ENCODE measurements around the gene GLYAT. TPM values are rescaled to one million over a fixed set of nuclear protein-coding genes. Genes with fewer than 3 reads are reported as not detected.

Gene GLYAT
- total RNA-seq, 1 donor from 2014 or later = not detected

GRCh38 chr11:58776891-58777710 lies 45.4 kb upstream of the GLYAT start:
- no peak overlapping the region for H3K4me3 ChIP-seq
- no peak overlapping the region for H3K9ac ChIP-seq
- no peak overlapping the region for H3K4me3 Mint-ChIP-seq
- H3K9me3 Mint-ChIP-seq = peaks cover 7% of the 10 kb centered on the region
- H3K9me3 ChIP-seq (ENCODE audit: low read depth) = peaks cover 11% of the 10 kb centered on the region
- no peak overlapping the region for H2AFZ ChIP-seq (replicated peaks)
- H3K4me1 Mint-ChIP-seq = no peaks in the 10 kb centered on the region
- H3K36me3 Mint-ChIP-seq = no peaks in the 10 kb centered on the region
- H3K36me3 ChIP-seq = no peaks in the 10 kb centered on the region
- H3K27me3 Mint-ChIP-seq (ENCODE audit: insufficient read depth, low read depth) = peaks cover 5% of the 10 kb centered on the region
- no peaks in the 10 kb centered on the region for H3K4me1 ChIP-seq
- H3K4me2 ChIP-seq = no peak overlapping the region
- no peak overlapping the region for H3K27ac ChIP-seq
- no peak overlapping the region for H3K27ac Mint-ChIP-seq
- no peaks in the 10 kb centered on the region for H3K27me3 ChIP-seq
- no peaks in the 10 kb centered on the region for H3K79me2 ChIP-seq (ENCODE audit: low read depth)
- DNase-seq (ENCODE audit: low spot score) = no peak
- TF ChIP-seq EZH2phosphoT487 (IDR thresholded peaks at IDR 0.05) (no peak), EZH2 (IDR thresholded peaks at IDR 0.05) (no peak), CTCF (IDR thresholded peaks at IDR 0.05) (no peak)
- no peaks in the 10 kb centered on the region for H3F3A ChIP-seq (ENCODE audit: low read depth)
- no peaks in the 10 kb centered on the region for H4K20me1 ChIP-seq (ENCODE audit: low read depth)

GRCh38 chr11:58775066-58775708 lies 43.4 kb upstream of the GLYAT start:
- Histone ChIP-seq H3K27me3 (no peaks in the 10 kb centered on the region), H3K79me2 (ENCODE audit: low read depth) (no peaks in the 10 kb centered on the region), H3K36me3 (no peaks in the 10 kb centered on the region), H3K9ac (no peak overlapping the region), H2AFZ (replicated peaks) (no peak overlapping the region), H3K4me1 (no peaks in the 10 kb centered on the region), H3K4me3 (no peak overlapping the region), H4K20me1 (ENCODE audit: low read depth) (no peaks in the 10 kb centered on the region), H3K4me2 (no peak overlapping the region), H3F3A (ENCODE audit: low read depth) (no peaks in the 10 kb centered on the region), H3K27ac (no peak overlapping the region), H3K9me3 (ENCODE audit: low read depth) (peaks cover 5% of the 10 kb centered on the region)
- Mint-ChIP-seq H3K9me3 (no peaks in the 10 kb centered on the region), H3K4me3 (no peak overlapping the region), H3K4me1 (no peaks in the 10 kb centered on the region), H3K27me3 (ENCODE audit: insufficient read depth, low read depth) (peaks cover 5% of the 10 kb centered on the region), H3K27ac (no peak overlapping the region), H3K36me3 (no peaks in the 10 kb centered on the region)
- TF ChIP-seq EZH2 (IDR thresholded peaks at IDR 0.05) (no peak), EZH2phosphoT487 (IDR thresholded peaks at IDR 0.05) (no peak), CTCF (IDR thresholded peaks at IDR 0.05) (no peak)
- DNase-seq (ENCODE audit: low spot score) = no peak

DNA sequence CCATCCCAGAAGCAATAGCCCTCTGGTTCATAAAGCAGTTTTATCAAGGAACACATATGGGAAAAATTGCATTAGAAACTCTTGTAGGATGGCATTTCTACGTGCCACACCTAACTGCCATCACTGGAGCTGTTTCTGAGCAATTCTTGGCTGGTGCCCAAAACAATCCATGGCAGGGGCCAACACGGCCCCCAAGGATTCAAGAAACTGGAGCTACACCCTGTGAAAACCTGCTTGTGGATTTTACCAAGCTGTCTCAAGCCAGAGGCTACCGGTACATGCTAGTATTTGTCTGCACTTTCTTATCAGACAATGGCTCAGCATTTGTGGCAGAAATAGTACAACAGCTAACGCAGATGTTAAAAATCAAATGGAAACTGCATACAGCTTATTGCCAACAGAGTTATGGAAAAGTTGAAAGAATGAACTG lies 42.4 kb upstream of the GLYAT start:
- H3K4me1 Mint-ChIP-seq = no peaks in the 10 kb centered on the region
- H3K9ac ChIP-seq = no peak overlapping the region
- no peaks in the 10 kb centered on the region for H3K4me1 ChIP-seq
- H3K9me3 Mint-ChIP-seq = no peaks in the 10 kb centered on the region
- no peaks in the 10 kb centered on the region for H3K27me3 ChIP-seq
- H2AFZ ChIP-seq (replicated peaks) = no peak overlapping the region
- H3K27ac ChIP-seq = no peak overlapping the region
- no peaks in the 10 kb centered on the region for H3K79me2 ChIP-seq (ENCODE audit: low read depth)
- H4K20me1 ChIP-seq (ENCODE audit: low read depth) = no peaks in the 10 kb centered on the region
- no peaks in the 10 kb centered on the region for H3K36me3 Mint-ChIP-seq
- H3K4me3 Mint-ChIP-seq = no peak overlapping the region
- H3K4me3 ChIP-seq = no peak overlapping the region
- H3K27ac Mint-ChIP-seq = no peak overlapping the region
- peaks cover 9% of the 10 kb centered on the region for H3K9me3 ChIP-seq (ENCODE audit: low read depth)
- H3K36me3 ChIP-seq = no peaks in the 10 kb centered on the region
- no peak for DNase-seq (ENCODE audit: low spot score)
- H3K4me2 ChIP-seq = no peak overlapping the region
- no peaks in the 10 kb centered on the region for H3F3A ChIP-seq (ENCODE audit: low read depth)
- peaks cover 7% of the 10 kb centered on the region for H3K27me3 Mint-ChIP-seq (ENCODE audit: insufficient read depth, low read depth)
- TF ChIP-seq CTCF (IDR thresholded peaks at IDR 0.05) (no peak), EZH2 (IDR thresholded peaks at IDR 0.05) (no peak), EZH2phosphoT487 (IDR thresholded peaks at IDR 0.05) (no peak)

Data from neural progenitor cell (in vitro differentiated cells).